ENCODE results near the gene ANK3. TPM values are rescaled to one million over a fixed set of nuclear protein-coding genes. Genes with fewer than 3 reads are reported as not detected.

Gene ANK3
- total RNA-seq, 6 experiments from 2014 or later: not detected

- TF ChIP-seq CTCF (IDR thresholded peaks at IDR 0.05): peak; percentile 66
- Mint-ChIP-seq H3K4me1 (ENCODE audit: low read depth) (peaks cover 23% of the 10 kb centered on the region), H3K4me3 (no peak overlapping the region), H3K36me3 (ENCODE audit: low read depth) (no peaks in the 10 kb centered on the region), H3K27ac (no peak overlapping the region), H3K9me3 (no peaks in the 10 kb centered on the region), H3K27me3 (ENCODE audit: insufficient read depth) (no peaks in the 10 kb centered on the region)
- peak; percentile 33 for DNase-seq
Measured at GRCh38 chr10:60335708-60336107, 54.0 kb downstream of the ANK3 start.

GRCh38 chr10:60334991-60335390 lies 54.7 kb downstream of the ANK3 start:
- peaks cover under 1% of the 10 kb centered on the region; the same call in 1 of the 2 replicates for H3K27me3 Mint-ChIP-seq (ENCODE audit: insufficient read depth)
- no peak for DNase-seq
- H3K4me3 Mint-ChIP-seq: no peak overlapping the region
- H3K36me3 Mint-ChIP-seq (ENCODE audit: low read depth): no peaks in the 10 kb centered on the region
- no peak overlapping the region for H3K27ac Mint-ChIP-seq
- H3K4me1 Mint-ChIP-seq (ENCODE audit: low read depth): peaks cover 23% of the 10 kb centered on the region
- no peaks in the 10 kb centered on the region for H3K9me3 Mint-ChIP-seq
- TF ChIP-seq CTCF (IDR thresholded peaks at IDR 0.05): no peak

GRCh38 chr10:60332371-60332770 lies 57.3 kb downstream of the ANK3 start:
- Mint-ChIP-seq H3K4me3 (no peak overlapping the region), H3K27ac (no peak overlapping the region), H3K4me1 (ENCODE audit: low read depth) (peaks cover 17% of the 10 kb centered on the region), H3K9me3 (no peaks in the 10 kb centered on the region), H3K36me3 (ENCODE audit: low read depth) (no peaks in the 10 kb centered on the region), H3K27me3 (ENCODE audit: insufficient read depth) (peaks cover 2% of the 10 kb centered on the region; the same call in 1 of the 2 replicates)
- TF ChIP-seq CTCF (IDR thresholded peaks at IDR 0.05): no peak
- no peak for DNase-seq

GRCh38 chr10:60331886-60332285 lies 57.8 kb downstream of the ANK3 start:
- no peak overlapping the region for H3K4me3 Mint-ChIP-seq
- no peaks in the 10 kb centered on the region for H3K36me3 Mint-ChIP-seq (ENCODE audit: low read depth)
- peaks cover 2% of the 10 kb centered on the region; the same call in 1 of the 2 replicates for H3K27me3 Mint-ChIP-seq (ENCODE audit: insufficient read depth)
- DNase-seq: no peak
- peaks cover 12% of the 10 kb centered on the region for H3K4me1 Mint-ChIP-seq (ENCODE audit: low read depth)
- no peak for TF ChIP-seq CTCF (IDR thresholded peaks at IDR 0.05)
- no peak overlapping the region for H3K27ac Mint-ChIP-seq
- H3K9me3 Mint-ChIP-seq: no peaks in the 10 kb centered on the region

GRCh38 chr10:60323162-60323561 lies 66.5 kb downstream of the ANK3 start:
- no peaks in the 10 kb centered on the region for H3K36me3 Mint-ChIP-seq (ENCODE audit: low read depth)
- H3K4me3 Mint-ChIP-seq: no peak overlapping the region
- H3K4me1 Mint-ChIP-seq (ENCODE audit: low read depth): no peaks in the 10 kb centered on the region
- TF ChIP-seq CTCF (IDR thresholded peaks at IDR 0.05): no peak
- no peak overlapping the region for H3K27ac Mint-ChIP-seq
- H3K27me3 Mint-ChIP-seq (ENCODE audit: insufficient read depth): no peaks in the 10 kb centered on the region; the same call in none of the 2 replicates
- DNase-seq: no peak
- no peaks in the 10 kb centered on the region for H3K9me3 Mint-ChIP-seq

GRCh38 chr10:60320666-60321065 lies 69.0 kb downstream of the ANK3 start:
- DNase-seq: no peak
- Mint-ChIP-seq H3K36me3 (ENCODE audit: low read depth) (no peaks in the 10 kb centered on the region), H3K4me3 (no peak overlapping the region), H3K9me3 (no peaks in the 10 kb centered on the region), H3K27me3 (ENCODE audit: insufficient read depth) (no peaks in the 10 kb centered on the region; the same call in none of the 2 replicates), H3K27ac (no peak overlapping the region), H3K4me1 (ENCODE audit: low read depth) (peaks cover 2% of the 10 kb centered on the region)
- TF ChIP-seq CTCF (IDR thresholded peaks at IDR 0.05): no peak
